VCaP (cell line): ENCODE results near the gene ARHGAP42.

ENCODE experiments used
- H3K27ac ChIP-seq: fragments of 450-650 bp; 2 replicates; pipeline ENCODE4 v1.5.1; 2017
- CTCF ChIP-seq: fragments of 450-650 bp; conservative IDR thresholded peaks from 2 replicates; pipeline ENCODE4 v1.5.1; 2017; ENCODE audit warnings: mild to moderate bottlenecking, moderate library complexity

Gene ARHGAP42

GRCh38 chr11:100875521-100875869, 188.4 kb downstream of the ARHGAP42 start:
- no peak overlapping the region for H3K27ac ChIP-seq
- TF ChIP-seq CTCF, result no peak

- TF ChIP-seq CTCF, result no peak
Measured at GRCh38 chr11:100876815-100877520, 189.9 kb downstream of the ARHGAP42 start.

GRCh38 chr11:100878474-100878873, 191.4 kb downstream of the ARHGAP42 start:
- no peak overlapping the region for H3K27ac ChIP-seq
- no peak for TF ChIP-seq CTCF

More at GRCh38 chr11:100876815-100877520, 189.9 kb downstream of the ARHGAP42 start:
- no peak overlapping the region for H3K27ac ChIP-seq

- no peak overlapping the region for H3K27ac ChIP-seq
- TF ChIP-seq CTCF, result no peak
Measured at GRCh38 chr11:100882957-100883356, 195.9 kb downstream of the ARHGAP42 start.

GRCh38 chr11:100883830-100884229, 196.7 kb downstream of the ARHGAP42 start:
- TF ChIP-seq CTCF, result no peak
- no peak overlapping the region for H3K27ac ChIP-seq

GRCh38 chr11:100887659-100888058, 200.6 kb downstream of the ARHGAP42 start:
- no peak for TF ChIP-seq CTCF
- no peak overlapping the region for H3K27ac ChIP-seq

- H3K27ac ChIP-seq, result no peak overlapping the region
- no peak for TF ChIP-seq CTCF
Measured at GRCh38 chr11:100888836-100889235, 201.7 kb downstream of the ARHGAP42 start.
